CD4-positive, alpha-beta T cell treated with Interleukin-2 at 100 ng/mL for 4 hours (primary cell): Measurements from ENCODE around the gene JAML.

ENCODE experiments used
- DNase-seq: peaks from one replicate; pipeline ENCODE4 v3.0.0-alpha.2; 2020; ENCODE audit warnings: low spot score

JAML gene

GRCh38 chr11:118215765-118216164 lies 9.0 kb downstream of the JAML start:
- DNase-seq = no peak

- no peak for DNase-seq
Observed at GRCh38 chr11:118215262-118215661, 9.5 kb downstream of the JAML start.

GRCh38 chr11:118214210-118214914 lies 10.4 kb downstream of the JAML start:
- DNase-seq = no peak

- no peak for DNase-seq
Observed at GRCh38 chr11:118213781-118214180, 11.0 kb downstream of the JAML start.

GRCh38 chr11:118213201-118213600 lies 11.6 kb downstream of the JAML start:
- DNase-seq = no peak

- DNase-seq = no peak
Observed at GRCh38 chr11:118212781-118213191, 12.0 kb downstream of the JAML start.

- no peak for DNase-seq
Observed at GRCh38 chr11:118212131-118212725, 12.6 kb downstream of the JAML start.

GRCh38 chr11:118211006-118211405 lies 13.8 kb downstream of the JAML start:
- DNase-seq = no peak

- DNase-seq = no peak
Observed at GRCh38 chr11:118210323-118210722, 14.5 kb downstream of the JAML start.

- no peak for DNase-seq
Observed at GRCh38 chr11:118209033-118209432, 15.8 kb downstream of the JAML start.

- DNase-seq = no peak
Observed at GRCh38 chr11:118207079-118207478, 17.7 kb downstream of the JAML start.

GRCh38 chr11:118206391-118207031 lies 18.3 kb downstream of the JAML start:
- no peak for DNase-seq

- no peak for DNase-seq
Observed at GRCh38 chr11:118205606-118206378, 19.0 kb downstream of the JAML start.

GRCh38 chr11:118202599-118203422 lies 22.0 kb downstream of the JAML start:
- DNase-seq = peak; percentile 62

GRCh38 chr11:118201966-118202365 lies 22.8 kb downstream of the JAML start:
- peak; percentile 32 for DNase-seq

- peak; percentile 61 for DNase-seq
Observed at GRCh38 chr11:118200901-118201680, 23.7 kb downstream of the JAML start.

GRCh38 chr11:118200497-118200896 lies 24.3 kb downstream of the JAML start:
- no peak for DNase-seq

GRCh38 chr11:118199135-118199534 lies 25.7 kb downstream of the JAML start:
- no peak for DNase-seq

GRCh38 chr11:118198370-118198769 lies 26.4 kb downstream of the JAML start:
- peak; percentile 81 for DNase-seq

- DNase-seq = no peak
Observed at GRCh38 chr11:118194835-118195627, 29.8 kb downstream of the JAML start.
